Liver (tissue), 3 donors: ENCODE measurements around the gene PRDM7.
"Not testable (repeated sequence)": the region's sequence is repeated elsewhere in the genome, so short reads cannot be mapped to it uniquely, and the experiment has no call there.

Experiments used
- CTCF ChIP-seq: fragments of 150-350 bp; IDR thresholded peaks from 2 replicates; pipeline ENCODE4 v1.5.1; 2017; ENCODE audit warnings: improper control_type of control experiment, low read depth, low read length; ENCODE audit not compliant: missing input control
- EGR1 ChIP-seq, 2 donors: IDR thresholded peaks; 2 replicates each; pipeline ENCODE4 v1.6.1; 2016 to 2018; ENCODE audit warnings: antibody characterized with exemption in 2 of 2, low read depth in 2 of 2
- GABPA ChIP-seq, 2 donors: IDR thresholded peaks in 1 of 2; conservative IDR thresholded peaks in 1 of 2; 2 replicates each; pipeline ENCODE4 v1.6.1; 2016; ENCODE audit warnings: antibody characterized with exemption in 2 of 2, mild to moderate bottlenecking in 1 of 2, moderate library complexity in 1 of 2
- HNF4G ChIP-seq: IDR thresholded peaks from 2 replicates; pipeline ENCODE4 v1.6.1; 2016; ENCODE audit warnings: antibody characterized with exemption
- JUND ChIP-seq, 2 donors: IDR thresholded peaks; 2 replicates each; pipeline ENCODE4 v1.6.1; 2016; ENCODE audit warnings: antibody characterized with exemption in 2 of 2
- NR2F2 ChIP-seq: IDR thresholded peaks from 2 replicates; pipeline ENCODE4 v1.6.1; 2016; ENCODE audit warnings: antibody characterized with exemption
- RAD21 ChIP-seq, 2 donors: IDR thresholded peaks; 2 replicates each; pipeline ENCODE4 v1.6.1; 2016; ENCODE audit warnings: antibody characterized with exemption in 2 of 2, mild to moderate bottlenecking in 2 of 2
- REST ChIP-seq: IDR thresholded peaks from 2 replicates; pipeline ENCODE4 v1.6.1; 2016; ENCODE audit warnings: antibody characterized with exemption, mild to moderate bottlenecking
- SP1 ChIP-seq: IDR thresholded peaks from 2 replicates; pipeline ENCODE4 v1.6.1; 2018; ENCODE audit warnings: antibody characterized with exemption, mild to moderate bottlenecking
- TAF1 ChIP-seq: conservative IDR thresholded peaks from 2 replicates; pipeline ENCODE4 v1.6.1; 2016; ENCODE audit warnings: antibody characterized with exemption, mild to moderate bottlenecking
- YY1 ChIP-seq: IDR thresholded peaks from 2 replicates; pipeline ENCODE4 v1.6.1; 2016; ENCODE audit warnings: antibody characterized with exemption, mild to moderate bottlenecking
- TF ChIP-seq, protein P1 (sequence below): IDR thresholded peaks from 2 replicates; pipeline ENCODE4 v1.6.1; 2016; ENCODE audit warnings: antibody characterized with exemption
- TF ChIP-seq, protein P2 (sequence below): IDR thresholded peaks from 2 replicates; pipeline ENCODE4 v1.6.1; 2016; ENCODE audit warnings: antibody characterized with exemption
- donor health status: healthy.
- donor health status: healthy.

GRCh38 chr16:90098936-90099335 is 21.8 kb upstream of the PRDM7 start:
- TF ChIP-seq TAF1; RAD21 (IDR thresholded peaks at IDR 0.05); CTCF; EGR1 (IDR thresholded peaks at IDR 0.05; ENCODE audit: low read depth in 2 of 2); NR2F2; SP1; JUND (IDR thresholded peaks at IDR 0.05); YY1; REST; GABPA (IDR thresholded peaks at IDR 0.05 in 1 of 2, conservative IDR thresholded peaks at IDR 0.05 in 1 of 2); HNF4G: not testable (repeated sequence)
- TF ChIP-seq, protein P1, sequence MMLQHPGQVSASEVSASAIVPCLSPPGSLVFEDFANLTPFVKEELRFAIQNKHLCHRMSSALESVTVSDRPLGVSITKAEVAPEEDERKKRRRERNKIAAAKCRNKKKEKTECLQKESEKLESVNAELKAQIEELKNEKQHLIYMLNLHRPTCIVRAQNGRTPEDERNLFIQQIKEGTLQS: not testable (repeated sequence)
- TF ChIP-seq, protein P2, sequence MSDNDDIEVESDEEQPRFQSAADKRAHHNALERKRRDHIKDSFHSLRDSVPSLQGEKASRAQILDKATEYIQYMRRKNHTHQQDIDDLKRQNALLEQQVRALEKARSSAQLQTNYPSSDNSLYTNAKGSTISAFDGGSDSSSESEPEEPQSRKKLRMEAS: not testable (repeated sequence)
